COLO668 (cell line): Measurements from ENCODE around the gene RNF208.

Experiments
- DNase-seq: peaks from one replicate; lab custom pipeline; 2025; ENCODE audit not compliant: unreplicated experiment; lab: John Stamatoyannopoulos, UW

RNF208 gene

DNA sequence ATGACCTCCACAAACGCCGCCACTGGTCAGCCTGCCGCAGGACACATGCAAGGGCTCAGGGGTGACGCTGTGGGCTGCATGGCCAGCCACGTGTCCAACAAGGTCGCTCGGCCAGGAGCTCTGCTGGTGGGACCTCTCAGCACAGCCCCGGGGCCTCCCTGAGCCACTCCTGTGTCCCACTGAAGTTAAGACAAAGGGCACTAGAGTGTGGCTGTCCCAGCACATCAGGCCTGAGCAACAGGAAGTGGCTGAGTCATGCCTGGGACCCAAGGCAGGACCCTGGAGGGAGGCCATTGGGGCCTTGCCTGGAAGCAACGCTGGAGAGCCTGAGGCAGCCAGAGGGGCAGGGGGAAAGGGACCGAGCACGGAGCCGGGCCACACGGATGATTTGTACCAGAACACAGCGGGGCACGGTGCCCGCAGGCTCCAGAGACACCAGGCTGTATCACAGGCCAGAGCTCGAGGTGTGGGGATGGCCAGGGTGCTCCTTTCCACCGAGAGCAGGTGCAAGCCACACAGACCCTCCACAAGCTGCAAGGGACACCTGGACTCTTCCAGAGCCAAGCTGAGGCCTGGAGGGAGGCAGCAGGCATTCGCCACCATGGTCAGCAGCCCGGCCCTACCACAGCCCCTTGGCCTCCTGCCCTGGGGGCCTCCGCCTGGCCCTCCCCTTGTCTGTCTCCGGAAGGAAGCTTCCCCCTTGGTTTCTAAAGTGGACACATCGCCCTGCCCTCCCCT lies 43.7 kb downstream of the RNF208 start:
- DNase-seq, result no peak

DNA sequence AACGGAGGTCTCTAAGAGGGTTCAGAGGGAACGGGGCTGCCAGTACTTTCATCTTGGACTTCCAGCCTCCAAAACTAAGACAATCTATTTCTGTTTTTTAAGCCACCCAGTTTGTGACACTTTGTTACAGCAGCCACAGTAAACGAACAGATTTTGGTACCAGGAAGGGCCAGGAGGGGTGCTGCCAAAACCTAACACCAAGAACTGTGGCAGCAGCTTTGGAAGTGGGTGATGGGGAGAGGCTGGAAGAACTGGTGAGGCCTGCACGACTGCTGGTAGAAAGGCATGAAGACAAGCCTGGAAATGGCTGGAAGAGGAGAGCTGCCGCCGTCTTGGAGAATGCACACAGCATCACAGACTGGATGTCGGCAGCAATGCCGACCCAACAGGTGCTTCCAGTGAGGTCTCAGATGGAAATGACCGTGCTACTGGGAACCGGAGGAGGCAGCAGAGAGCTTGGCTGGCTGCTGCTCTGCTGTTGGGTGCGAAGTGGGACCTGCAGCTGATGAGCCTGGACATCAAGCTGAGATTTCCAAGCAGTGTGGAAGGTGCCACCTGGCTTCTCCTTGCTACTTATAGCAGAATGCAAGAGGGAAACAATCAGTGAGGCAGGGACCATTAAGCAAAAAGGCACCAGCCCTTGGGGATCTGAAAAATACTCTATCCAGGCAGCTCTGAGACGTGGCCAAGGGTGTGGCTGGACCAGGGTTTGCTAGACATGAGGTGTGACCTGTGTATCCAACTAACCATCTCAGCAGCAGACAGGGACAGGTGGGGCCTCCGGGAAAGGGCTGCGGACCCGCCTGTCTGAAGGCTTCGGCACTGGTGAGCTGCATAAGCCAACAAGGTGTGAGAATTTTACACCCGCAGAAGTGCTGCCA lies 45.5 kb downstream of the RNF208 start:
- DNase-seq, result peak; percentile 52

DNA sequence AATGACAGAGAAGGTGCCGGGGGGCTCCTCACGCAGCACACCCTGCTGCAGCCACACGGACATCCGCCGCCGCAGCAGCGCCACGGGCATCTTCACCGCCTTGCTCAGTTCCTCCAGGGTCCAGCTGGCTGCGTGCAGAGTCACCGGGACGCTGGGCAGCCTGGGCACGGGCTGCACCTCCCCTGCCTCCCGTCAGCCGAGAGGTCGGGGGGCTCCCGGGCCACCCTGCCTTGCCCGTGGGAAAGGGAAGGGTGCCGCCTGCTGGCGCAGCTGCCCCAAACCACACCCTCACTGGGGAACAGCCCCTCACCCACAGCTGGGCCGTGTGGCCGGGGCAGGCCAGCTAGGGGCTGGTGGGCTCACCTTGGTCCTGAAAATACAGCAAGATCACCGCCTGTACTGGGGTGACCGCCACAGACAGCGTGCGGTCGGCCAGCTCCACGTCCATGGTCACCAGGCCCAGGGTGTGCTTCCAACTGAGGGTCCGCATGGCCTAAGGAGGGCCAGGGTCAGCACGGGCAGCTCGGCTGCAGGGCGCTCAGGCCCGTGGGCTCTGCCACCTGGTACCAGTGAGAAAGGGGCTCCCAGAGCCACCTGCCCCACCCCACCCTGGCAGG lies 46.6 kb downstream of the RNF208 start:
- DNase-seq, result no peak

DNA sequence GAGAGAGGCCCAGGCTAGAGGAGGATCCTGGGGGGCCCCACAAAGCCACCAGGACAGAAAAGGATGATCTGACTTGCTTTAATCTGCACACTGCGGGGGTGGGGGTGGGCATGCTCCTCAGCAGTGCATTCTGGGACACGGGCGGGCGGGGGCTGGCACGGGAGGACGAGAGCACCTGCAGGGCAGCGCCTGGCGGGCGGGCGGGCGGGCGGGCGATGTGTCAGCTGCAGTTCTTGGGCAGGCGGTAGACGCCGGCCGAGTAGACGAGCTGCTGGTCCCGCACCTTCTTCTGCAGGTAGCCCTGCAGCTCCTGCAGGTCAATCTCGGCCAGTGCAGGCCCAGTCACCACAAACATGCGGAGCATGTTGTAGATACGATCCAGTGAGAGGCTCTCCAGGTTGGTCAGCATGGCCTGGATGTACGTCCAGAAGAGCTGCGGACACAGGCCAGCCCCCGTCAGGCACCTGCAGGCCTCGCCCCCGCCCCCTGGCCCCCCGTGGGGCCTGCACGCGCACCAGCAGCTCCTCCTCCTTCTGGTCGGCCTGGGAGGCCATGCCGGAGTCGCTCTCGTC lies 47.2 kb downstream of the RNF208 start:
- DNase-seq, result no peak

DNA sequence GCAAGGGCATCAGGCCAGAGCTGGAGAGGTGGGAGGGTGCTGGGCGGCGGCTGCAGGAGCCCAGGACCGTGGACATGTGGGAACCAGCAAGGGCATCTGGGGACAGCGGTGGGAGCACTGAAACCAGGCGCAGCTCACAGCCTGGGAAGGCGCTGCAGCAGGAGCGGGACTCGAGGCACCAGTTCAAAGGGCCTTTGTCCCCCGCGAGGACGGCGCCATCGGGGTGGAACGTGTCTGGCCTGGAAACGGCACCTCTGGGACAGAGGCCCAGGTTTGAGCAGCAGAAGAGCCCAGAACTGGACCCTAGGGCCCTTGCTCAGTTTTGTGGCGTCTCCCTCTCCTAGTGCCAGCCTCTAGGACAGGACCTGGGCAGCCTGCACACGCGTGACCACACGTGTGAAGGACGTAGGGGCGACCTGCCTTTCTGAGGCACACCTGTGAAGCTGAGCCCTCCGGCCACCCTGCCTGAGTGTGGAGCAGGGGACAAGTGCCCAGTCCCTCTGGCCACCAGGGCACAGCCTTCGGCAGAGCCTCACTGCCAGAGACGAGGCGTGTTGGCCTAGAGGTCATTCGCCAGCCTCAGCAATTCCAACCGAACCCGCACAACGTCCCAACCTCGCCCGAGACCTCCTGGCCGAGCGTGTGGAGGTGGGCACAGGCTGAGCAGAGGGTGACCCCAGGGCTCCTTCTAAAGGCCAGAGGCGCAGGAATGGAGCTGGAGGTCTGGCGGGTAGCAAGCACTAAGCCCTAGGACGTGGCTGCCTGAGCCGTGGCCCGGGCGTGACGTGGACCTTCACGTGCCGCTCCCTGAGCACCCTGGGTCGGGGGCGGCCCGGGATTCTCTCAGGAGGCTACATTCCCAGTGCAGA lies 48.0 kb downstream of the RNF208 start:
- DNase-seq, result no peak

DNA sequence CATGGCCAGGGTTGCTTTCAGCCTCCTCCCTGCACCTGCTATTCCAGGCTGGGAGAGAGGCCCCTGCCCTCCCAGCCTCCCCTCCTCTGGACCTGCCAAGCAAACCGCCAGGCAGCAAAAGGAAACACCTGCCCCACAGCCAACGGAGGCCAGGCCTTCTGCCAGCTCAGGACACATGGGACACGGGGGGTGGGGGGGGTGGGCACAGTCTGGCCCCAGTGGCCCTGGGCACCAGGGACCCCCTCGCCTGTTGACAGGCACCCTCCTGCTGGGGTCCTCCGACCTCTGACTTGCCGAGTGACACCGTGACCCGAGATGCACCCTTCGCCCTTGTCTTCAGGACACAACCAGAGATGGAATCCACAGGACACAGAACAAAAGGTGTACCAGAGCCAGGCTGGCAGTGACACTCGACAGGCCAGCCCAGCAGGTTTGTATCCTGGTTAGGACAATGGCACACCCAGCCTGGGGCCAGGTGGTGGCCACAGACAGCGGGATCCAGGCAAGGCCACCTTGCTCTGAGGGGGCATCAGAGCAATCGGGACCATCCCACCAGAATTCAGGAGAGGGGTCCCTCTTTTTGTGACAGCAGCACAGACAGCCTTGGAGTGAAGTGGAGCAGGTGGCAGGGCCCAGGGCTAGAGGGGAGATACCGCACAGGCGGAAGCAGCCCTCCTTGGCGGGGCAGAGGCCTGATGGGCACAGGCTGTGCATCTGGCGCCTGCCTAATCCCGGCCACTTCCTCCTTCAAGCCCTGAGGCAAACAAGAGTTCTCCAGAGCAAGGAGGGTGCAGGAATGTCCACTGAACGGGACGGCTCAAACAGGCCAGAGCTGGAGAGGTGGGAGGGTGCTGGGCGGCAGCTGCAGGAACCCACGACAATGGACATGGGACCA lies 48.9 kb downstream of the RNF208 start:
- DNase-seq, result peak; percentile 73

DNA sequence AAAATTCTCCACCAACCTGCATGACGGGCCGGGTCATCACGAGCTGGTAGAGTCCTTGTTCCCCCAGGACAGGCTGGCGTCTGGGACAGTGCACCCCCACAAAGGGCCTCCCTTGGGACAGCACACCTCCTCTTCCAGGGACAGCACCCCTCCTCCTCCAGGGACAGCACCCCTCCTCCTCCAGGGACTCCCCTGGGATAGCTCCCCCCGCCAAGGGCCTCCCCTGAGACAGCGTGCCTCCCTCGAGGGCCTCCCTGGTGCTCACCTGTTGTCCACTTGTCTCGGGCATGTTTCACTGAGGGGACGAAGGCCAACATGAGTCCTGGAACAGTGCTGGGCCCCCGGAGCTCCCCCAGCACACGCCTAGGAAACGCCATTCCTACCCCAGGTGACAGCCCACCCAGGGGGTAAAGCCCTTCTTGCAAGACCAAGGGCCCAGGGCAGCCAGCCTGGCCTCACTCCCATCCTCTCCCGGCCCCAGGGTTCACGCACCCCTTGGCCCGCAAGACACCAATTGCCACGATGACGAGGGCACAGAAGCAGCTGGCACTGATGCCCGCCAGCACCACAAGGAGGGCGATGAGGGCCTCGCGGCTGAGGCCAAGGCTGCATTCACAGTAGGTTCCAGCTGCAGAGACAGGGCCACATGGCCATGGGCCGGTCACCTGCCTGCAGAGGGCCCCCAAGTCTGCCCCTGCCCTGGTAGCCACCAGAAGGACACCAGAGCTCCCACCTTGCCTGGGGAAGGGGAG lies 50.7 kb downstream of the RNF208 start:
- DNase-seq, result no peak

DNA sequence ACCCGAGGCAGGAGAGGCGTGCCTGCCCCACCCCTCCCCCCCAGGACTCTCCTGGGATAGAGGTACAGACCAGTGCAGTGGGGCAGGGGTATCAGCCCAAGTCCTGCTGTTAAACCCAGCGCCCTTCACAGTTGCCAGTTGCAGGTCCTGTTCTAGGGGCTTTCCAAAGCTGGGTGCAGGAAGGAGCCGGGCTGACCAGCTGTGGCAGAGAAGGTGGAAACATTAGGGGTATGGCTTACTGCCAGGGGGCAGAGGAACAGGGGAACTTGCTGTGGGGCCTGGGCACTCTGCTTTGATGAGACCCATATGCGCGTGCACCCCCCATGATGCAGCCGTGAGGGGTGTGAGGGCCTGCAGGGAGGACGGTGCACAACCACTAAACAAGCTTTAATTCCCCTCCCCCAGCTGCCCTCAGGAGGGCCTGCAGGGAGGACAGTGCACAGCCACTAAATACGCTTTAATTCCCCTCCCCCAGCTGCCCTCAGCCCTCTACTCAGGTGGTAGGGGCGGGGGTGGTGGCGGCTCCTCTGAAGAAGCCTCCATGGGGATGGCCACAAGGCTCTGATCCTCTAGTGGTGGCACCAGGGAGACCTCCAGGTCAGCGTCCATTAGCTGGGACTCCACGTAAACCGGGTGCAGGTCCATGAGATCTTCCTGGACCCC lies 51.4 kb downstream of the RNF208 start:
- DNase-seq, result no peak
